Natural killer cell (primary cell): ENCODE data around the gene AADACL4. TPM values are rescaled to one million over a fixed set of nuclear protein-coding genes. Genes with fewer than 3 reads are reported as not detected.

Source experiments
- ATAC-seq, 3 donors: fragments of 150-1000 bp in 2 of 3; fragments of 200-7000 bp in 1 of 3; cut with Tn5 transposase; 1 replicate in 1 of 3; 2 replicates in 2 of 3; pipeline ENCODE4 v1.10.0; 2021; ENCODE audit warnings: mild to moderate bottlenecking in 2 of 3, moderate library complexity in 2 of 3
- DNase-seq, 2 donors: peaks; one replicate each; pipeline versions ENCODE4 v3.0.0 to v3.0.0-alpha.2; 2013 to 2021; ENCODE audit warnings: mixed read lengths in 1 of 2
- H3K27ac ChIP-seq: one replicate; pipeline ENCODE4 v1.5.1; 2013; ENCODE audit warnings: mild to moderate bottlenecking, low read length
- H3K27me3 ChIP-seq: one replicate; pipeline ENCODE4 v1.6.1; 2013; ENCODE audit warnings: low read length; ENCODE audit not compliant: control insufficient read depth, insufficient read depth
- H3K36me3 ChIP-seq: one replicate; pipeline ENCODE4 v1.6.1; 2013; ENCODE audit warnings: low read length; ENCODE audit not compliant: control insufficient read depth, insufficient read depth
- H3K4me1 ChIP-seq: one replicate; pipeline ENCODE4 v1.6.1; 2013; ENCODE audit warnings: low read length; ENCODE audit not compliant: control insufficient read depth, insufficient read depth
- H3K4me3 ChIP-seq: one replicate; pipeline ENCODE4 v1.5.1; 2013; ENCODE audit warnings: low read length
- H3K9me3 ChIP-seq: one replicate; pipeline ENCODE4 v1.6.1; 2013; ENCODE audit warnings: low read length; ENCODE audit not compliant: control insufficient read depth, insufficient read depth
- H3K27ac Mint-ChIP-seq, 2 donors: one replicate each; pipeline ENCODE4 v1.8.0; 2022; ENCODE audit warnings: mild to moderate bottlenecking in 2 of 2, mixed read lengths in 2 of 2, moderate library complexity in 1 of 2
- H3K27me3 Mint-ChIP-seq, 2 donors: one replicate each; pipeline ENCODE4 v1.8.0; 2022; ENCODE audit warnings: low read depth in 2 of 2, mixed read lengths in 2 of 2
- H3K36me3 Mint-ChIP-seq: one replicate; pipeline ENCODE4 v1.8.0; 2022; ENCODE audit warnings: mixed read lengths
- H3K4me1 Mint-ChIP-seq, 2 donors: one replicate each; pipeline ENCODE4 v1.8.0; 2022; ENCODE audit warnings: mixed read lengths in 2 of 2
- H3K4me3 Mint-ChIP-seq: one replicate; pipeline ENCODE4 v1.8.0; 2022; ENCODE audit warnings: mild to moderate bottlenecking, moderate library complexity, mixed read lengths
- H3K9me3 Mint-ChIP-seq, 2 donors: one replicate each; pipeline ENCODE4 v1.8.0; 2022; ENCODE audit warnings: mixed read lengths in 2 of 2
- WGBS: methylation state at CpG from one replicate; pipeline ENCODE4 v1.1.7; 2013; ENCODE audit warnings: missing lambda C conversion rate; ENCODE audit not compliant: insufficient coverage; 5-methylcytosine and 5-hydroxymethylcytosine counted together
- intact Hi-C: fragments of 100-400 bp; cut with micrococcal nuclease; formaldehyde crosslinking; loops from one replicate; pipeline ENCODE4 v1.14.2; 2022
- total RNA-seq, 4 donors: library from RNA; stranded (reverse); fragments of 120-200 nt in 1 of 4; gene quantifications; one replicate each; pipeline versions ENCODE4 v1.2.3 to v1.2.4, GENCODE V29; 2013 to 2022
- TF ChIP-seq, protein P1 (sequence below): fragments of 200-600 bp; IDR thresholded peaks from one replicate; pipeline ENCODE4 v1.8.0; 2022; ENCODE audit warnings: antibody characterized with exemption

AADACL4 gene
- total RNA-seq: not detected
- total RNA-seq (2013): not detected

DNA sequence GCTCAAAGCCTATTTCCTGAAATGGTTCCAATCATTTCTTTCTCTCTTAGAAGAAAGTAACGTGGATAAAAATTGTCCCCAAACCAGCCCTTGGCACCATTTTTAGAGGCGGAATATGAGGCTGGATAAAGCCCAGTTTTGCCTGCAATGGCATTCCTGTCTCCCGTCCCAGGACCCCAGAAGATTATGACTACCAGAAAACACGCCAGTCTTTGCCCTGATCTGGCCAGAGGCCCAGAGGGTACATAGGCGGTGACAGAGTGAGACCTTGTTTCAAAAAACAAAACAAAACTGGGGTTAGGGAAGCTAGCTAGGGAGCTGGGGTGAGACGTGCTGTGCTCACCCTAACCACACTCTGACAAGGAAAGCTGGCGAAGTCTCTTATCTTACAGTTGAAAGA lies at the start of gene AADACL4:
Gene AADACL4, plus strand, starts transcription at position 301 of the 400 bp plus-strand sequence. CDS start 462 bp downstream, outside the sequence.
- TF ChIP-seq, protein P1, sequence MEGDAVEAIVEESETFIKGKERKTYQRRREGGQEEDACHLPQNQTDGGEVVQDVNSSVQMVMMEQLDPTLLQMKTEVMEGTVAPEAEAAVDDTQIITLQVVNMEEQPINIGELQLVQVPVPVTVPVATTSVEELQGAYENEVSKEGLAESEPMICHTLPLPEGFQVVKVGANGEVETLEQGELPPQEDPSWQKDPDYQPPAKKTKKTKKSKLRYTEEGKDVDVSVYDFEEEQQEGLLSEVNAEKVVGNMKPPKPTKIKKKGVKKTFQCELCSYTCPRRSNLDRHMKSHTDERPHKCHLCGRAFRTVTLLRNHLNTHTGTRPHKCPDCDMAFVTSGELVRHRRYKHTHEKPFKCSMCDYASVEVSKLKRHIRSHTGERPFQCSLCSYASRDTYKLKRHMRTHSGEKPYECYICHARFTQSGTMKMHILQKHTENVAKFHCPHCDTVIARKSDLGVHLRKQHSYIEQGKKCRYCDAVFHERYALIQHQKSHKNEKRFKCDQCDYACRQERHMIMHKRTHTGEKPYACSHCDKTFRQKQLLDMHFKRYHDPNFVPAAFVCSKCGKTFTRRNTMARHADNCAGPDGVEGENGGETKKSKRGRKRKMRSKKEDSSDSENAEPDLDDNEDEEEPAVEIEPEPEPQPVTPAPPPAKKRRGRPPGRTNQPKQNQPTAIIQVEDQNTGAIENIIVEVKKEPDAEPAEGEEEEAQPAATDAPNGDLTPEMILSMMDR: no peak
- H3K9me3 ChIP-seq: peaks cover 16% of the 10 kb centered on the region
- H3K27me3 Mint-ChIP-seq: peaks cover 2 to 3% of the 10 kb centered on the region in 2 donors
- peaks cover under 1 to 16% of the 10 kb centered on the region in 2 donors for H3K9me3 Mint-ChIP-seq
- H3K4me1 ChIP-seq: no peaks in the 10 kb centered on the region
- ATAC-seq (no peak), DNase-seq (no peak)
- intact Hi-C loops: no loop called here
- H3K36me3 ChIP-seq: no peaks in the 10 kb centered on the region
- no peak within 1 kb of the TSS for H3K4me3 ChIP-seq
- H3K4me3 Mint-ChIP-seq: no peak within 1 kb of the TSS
- peaks cover 22% of the 10 kb centered on the region for H3K36me3 Mint-ChIP-seq
- peaks cover under 1 to 3% of the 10 kb centered on the region in 2 donors for H3K4me1 Mint-ChIP-seq
- WGBS: 84% methylated on average over 7 of the region's 7 CpGs
- no peak within 1 kb of the TSS for H3K27ac ChIP-seq
- H3K27ac Mint-ChIP-seq: no peak within 1 kb of the TSS
- no peaks in the 10 kb centered on the region for H3K27me3 ChIP-seq

- Histone ChIP-seq H3K27ac (no peak overlapping the region), H3K4me1 (peaks cover 40% of the 10 kb centered on the region), H3K36me3 (no peaks in the 10 kb centered on the region), H3K4me3 (no peak overlapping the region), H3K27me3 (no peaks in the 10 kb centered on the region), H3K9me3 (no peaks in the 10 kb centered on the region)
- intact Hi-C loops: no loop called here
- WGBS: 91% methylated on average over 6 of the region's 6 CpGs
- Mint-ChIP-seq H3K4me1 (peaks cover 63 to 66% of the 10 kb centered on the region in 2 donors), H3K36me3 (no peaks in the 10 kb centered on the region), H3K9me3 (no peaks in the 10 kb centered on the region), H3K27ac (peak overlapping the region; percentile 86 to 90), H3K4me3 (peak overlapping the region; percentile 88), H3K27me3 (no peaks in the 10 kb centered on the region)
- ATAC-seq: no peak
- DNase-seq: no peak
- TF ChIP-seq, protein P1: no peak
Measured at GRCh38 chr1:12594490-12594889, 49.4 kb upstream of the AADACL4 start.

DNA sequence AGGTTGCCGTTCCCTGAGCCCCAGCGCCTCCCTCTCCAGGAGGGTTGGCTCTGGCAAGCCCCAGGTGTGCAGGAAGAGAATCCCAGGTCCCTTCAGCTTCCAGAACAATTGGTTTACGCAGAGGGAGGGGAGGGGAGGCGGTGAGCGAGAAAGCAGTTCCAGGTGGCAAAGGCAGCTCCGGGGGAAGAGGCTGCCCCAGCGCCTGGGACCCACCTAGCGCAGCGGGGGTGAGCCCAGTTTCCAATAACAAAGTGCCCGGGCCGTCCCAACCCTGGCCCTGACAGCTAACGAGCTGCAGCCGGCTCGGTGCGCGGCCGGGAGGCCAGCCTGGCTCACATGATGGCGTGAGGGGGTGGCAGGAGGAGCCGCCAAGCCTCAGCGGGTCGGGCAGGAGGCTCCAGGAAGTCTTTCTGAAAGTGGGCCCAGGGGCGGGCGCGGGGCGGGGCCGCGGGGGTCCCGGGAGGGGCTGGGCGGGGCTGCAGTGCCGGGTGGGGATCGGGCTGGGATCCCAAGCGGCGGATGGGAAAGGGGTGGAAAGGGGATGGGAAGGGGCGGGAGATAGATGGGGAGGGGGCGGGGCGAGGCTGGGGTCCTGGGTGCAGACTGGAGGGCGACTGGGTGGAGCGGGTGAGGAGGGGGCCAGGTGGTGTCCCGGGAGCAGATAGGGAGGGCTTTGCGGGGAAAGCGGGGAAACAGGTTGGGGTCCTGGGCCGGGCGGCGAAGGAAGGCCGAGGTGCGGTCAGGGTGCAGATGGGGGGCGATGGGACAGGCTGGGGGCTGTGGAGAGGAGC lies 48.7 kb upstream of the AADACL4 start:
- H3K4me3 Mint-ChIP-seq: peak overlapping the region; percentile 88
- H3K36me3 Mint-ChIP-seq: no peaks in the 10 kb centered on the region
- intact Hi-C loops: no loop called here
- peak overlapping the region; percentile 40 for H3K4me3 ChIP-seq
- ATAC-seq (peak; percentile 46 to 52 (median 51)), DNase-seq (peak in 1 of 2 donors; percentile 48)
- no peaks in the 10 kb centered on the region for H3K27me3 ChIP-seq
- H3K4me1 ChIP-seq: peaks cover 41% of the 10 kb centered on the region
- TF ChIP-seq, protein P1: no peak
- H3K27ac Mint-ChIP-seq: peak overlapping the region; percentile 86 to 90
- no peaks in the 10 kb centered on the region for H3K27me3 Mint-ChIP-seq
- peak overlapping the region; percentile 51 for H3K27ac ChIP-seq
- no peaks in the 10 kb centered on the region for H3K9me3 ChIP-seq
- 9% methylated on average over 47 of the region's 47 CpGs for WGBS
- no peaks in the 10 kb centered on the region for H3K36me3 ChIP-seq
- peaks cover 70 to 72% of the 10 kb centered on the region in 2 donors for H3K4me1 Mint-ChIP-seq
- no peaks in the 10 kb centered on the region for H3K9me3 Mint-ChIP-seq
